IPS-20b (cell line): Measurements from ENCODE around the gene PLCH2.

Experiments used
- H3K27ac ChIP-seq: one replicate; pipeline ENCODE4 v1.5.1; 2013; ENCODE audit warnings: low read length
- H3K27me3 ChIP-seq: 2 replicates; pipeline ENCODE4 v1.6.1; 2013; ENCODE audit warnings: mild to moderate bottlenecking, low read length, inconsistent platforms; ENCODE audit not compliant: insufficient read depth
- H3K36me3 ChIP-seq: 2 replicates; pipeline ENCODE4 v1.6.1; 2013; ENCODE audit warnings: low read depth, mild to moderate bottlenecking, inconsistent platforms, low read length, moderate library complexity; ENCODE audit not compliant: insufficient read depth
- H3K4me1 ChIP-seq: 2 replicates; pipeline ENCODE4 v1.6.1; 2013; ENCODE audit warnings: mild to moderate bottlenecking, control low read depth, inconsistent platforms, low read length, moderate library complexity; ENCODE audit not compliant: insufficient read depth
- H3K4me3 ChIP-seq: 2 replicates; pipeline ENCODE4 v1.5.1; 2013; ENCODE audit warnings: mild to moderate bottlenecking, low read length, inconsistent platforms
- H3K9ac ChIP-seq: 2 replicates; pipeline ENCODE4 v1.6.1; 2013; ENCODE audit warnings: low read depth, mild to moderate bottlenecking, inconsistent platforms, low read length, moderate library complexity
- H3K9me3 ChIP-seq: 2 replicates; pipeline ENCODE4 v1.6.1; 2013; ENCODE audit warnings: mild to moderate bottlenecking, low read depth, low read length, inconsistent platforms; ENCODE audit not compliant: insufficient read depth

PLCH2 gene, protein sequence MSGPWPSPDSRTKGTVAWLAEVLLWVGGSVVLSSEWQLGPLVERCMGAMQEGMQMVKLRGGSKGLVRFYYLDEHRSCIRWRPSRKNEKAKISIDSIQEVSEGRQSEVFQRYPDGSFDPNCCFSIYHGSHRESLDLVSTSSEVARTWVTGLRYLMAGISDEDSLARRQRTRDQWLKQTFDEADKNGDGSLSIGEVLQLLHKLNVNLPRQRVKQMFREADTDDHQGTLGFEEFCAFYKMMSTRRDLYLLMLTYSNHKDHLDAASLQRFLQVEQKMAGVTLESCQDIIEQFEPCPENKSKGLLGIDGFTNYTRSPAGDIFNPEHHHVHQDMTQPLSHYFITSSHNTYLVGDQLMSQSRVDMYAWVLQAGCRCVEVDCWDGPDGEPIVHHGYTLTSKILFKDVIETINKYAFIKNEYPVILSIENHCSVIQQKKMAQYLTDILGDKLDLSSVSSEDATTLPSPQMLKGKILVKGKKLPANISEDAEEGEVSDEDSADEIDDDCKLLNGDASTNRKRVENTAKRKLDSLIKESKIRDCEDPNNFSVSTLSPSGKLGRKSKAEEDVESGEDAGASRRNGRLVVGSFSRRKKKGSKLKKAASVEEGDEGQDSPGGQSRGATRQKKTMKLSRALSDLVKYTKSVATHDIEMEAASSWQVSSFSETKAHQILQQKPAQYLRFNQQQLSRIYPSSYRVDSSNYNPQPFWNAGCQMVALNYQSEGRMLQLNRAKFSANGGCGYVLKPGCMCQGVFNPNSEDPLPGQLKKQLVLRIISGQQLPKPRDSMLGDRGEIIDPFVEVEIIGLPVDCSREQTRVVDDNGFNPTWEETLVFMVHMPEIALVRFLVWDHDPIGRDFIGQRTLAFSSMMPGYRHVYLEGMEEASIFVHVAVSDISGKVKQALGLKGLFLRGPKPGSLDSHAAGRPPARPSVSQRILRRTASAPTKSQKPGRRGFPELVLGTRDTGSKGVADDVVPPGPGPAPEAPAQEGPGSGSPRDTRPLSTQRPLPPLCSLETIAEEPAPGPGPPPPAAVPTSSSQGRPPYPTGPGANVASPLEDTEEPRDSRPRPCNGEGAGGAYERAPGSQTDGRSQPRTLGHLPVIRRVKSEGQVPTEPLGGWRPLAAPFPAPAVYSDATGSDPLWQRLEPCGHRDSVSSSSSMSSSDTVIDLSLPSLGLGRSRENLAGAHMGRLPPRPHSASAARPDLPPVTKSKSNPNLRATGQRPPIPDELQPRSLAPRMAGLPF (N-terminal part only)

DNA sequence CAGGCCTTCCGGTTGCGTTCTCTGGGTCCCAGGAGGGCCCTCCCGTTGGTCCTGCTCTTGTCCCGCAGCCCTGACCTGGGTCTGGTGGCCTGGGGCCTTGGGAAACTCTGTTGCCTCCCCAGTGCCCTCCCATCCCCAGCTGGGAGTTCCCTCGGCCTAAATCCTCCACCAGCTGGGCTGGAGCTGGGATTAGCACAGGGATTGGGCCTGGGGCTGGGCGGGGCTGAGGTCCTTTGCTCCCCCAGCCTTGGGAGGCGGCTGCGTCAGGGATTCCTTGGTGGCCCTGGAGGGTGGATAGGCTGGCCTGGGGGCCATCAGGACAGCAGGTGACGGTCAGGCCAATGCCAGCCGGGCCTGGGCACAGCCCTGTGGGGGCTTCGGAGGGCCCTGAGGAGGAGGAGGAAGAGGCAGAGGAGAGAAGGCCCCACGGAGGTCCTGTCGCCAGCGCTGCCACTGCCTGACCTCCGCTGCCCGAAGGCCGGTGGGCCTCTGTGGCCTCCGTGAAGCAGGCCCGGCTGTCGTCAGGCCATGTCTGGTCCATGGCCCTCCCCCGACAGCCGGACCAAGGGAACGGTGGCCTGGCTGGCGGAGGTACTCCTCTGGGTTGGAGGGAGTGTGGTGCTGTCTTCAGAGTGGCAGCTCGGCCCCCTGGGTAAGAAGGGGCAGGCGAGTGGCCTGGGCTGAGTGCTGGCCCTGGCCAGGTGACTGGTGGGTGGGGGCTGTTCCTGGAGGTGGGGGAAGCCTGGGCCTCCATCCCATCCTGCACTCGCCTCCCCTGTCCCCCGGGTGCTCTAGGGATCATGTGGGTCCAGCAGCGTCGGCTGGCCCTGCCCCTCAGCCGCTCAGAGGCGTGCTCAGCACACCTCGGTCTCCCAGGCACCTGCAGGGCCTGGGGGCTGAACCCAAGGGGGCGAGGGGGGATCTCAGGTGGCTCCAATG lies at the start of gene PLCH2:
TSS of gene PLCH2 (plus strand) at position 229 of the 939 bp plus-strand sequence. CDS start at position 529, 300 bp downstream.
- no peak within 1 kb of the TSS for H3K9ac ChIP-seq
- no peak within 1 kb of the TSS for H3K27ac ChIP-seq
- H3K9me3 ChIP-seq = no peaks in the 10 kb centered on the region
- H3K4me1 ChIP-seq = no peaks in the 10 kb centered on the region
- no peaks in the 10 kb centered on the region for H3K27me3 ChIP-seq
- no peak within 1 kb of the TSS for H3K4me3 ChIP-seq
- no peaks in the 10 kb centered on the region for H3K36me3 ChIP-seq

DNA sequence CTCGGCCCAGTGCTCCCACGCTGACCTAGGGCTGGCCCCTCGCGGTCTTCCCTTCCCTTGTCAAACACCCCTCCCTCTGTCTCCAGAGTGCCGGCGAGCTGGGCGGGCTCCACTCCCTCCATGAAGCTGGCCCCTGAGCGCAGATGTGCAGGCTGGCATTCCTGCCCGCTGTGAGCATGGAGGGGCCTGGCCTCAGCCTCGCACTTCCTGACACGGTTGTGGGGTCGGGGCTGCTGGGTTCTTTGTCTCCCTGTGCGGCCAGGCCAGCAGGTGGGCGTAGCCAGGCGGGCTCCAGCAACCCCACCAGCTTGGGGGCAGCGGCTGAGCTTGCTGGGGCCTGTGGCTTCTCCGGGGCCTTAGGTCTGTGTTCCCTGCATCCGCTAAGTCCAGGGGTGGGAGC lies 49.5 kb upstream of the PLCH2 start:
- Histone ChIP-seq H3K9ac (no peak overlapping the region), H3K27ac (no peak overlapping the region), H3K27me3 (no peaks in the 10 kb centered on the region)

DNA sequence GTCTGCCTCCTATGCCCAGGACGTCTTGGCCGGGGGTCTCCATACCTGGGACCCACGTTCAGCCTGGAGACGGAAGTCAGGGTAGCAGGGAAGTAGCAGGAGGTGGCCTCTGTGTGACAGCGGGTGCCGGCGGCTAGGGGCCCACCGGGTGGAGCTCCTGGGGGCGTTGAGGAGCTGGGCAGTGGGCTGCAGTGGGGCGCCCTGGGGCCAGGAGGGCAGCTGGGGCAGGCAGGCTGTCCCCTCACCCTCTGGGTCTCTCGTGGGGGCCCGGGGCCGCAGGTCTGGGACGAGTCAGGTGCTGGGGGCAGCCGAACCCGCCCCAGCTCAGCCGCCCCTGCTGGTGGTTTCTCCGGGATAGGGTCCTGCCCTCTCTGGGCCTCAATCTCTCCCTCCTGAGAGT lies 49.0 kb upstream of the PLCH2 start:
- no peak overlapping the region for H3K4me3 ChIP-seq
- H3K4me1 ChIP-seq = no peaks in the 10 kb centered on the region
- H3K9me3 ChIP-seq = no peaks in the 10 kb centered on the region
- no peaks in the 10 kb centered on the region for H3K36me3 ChIP-seq
- H3K9ac ChIP-seq = no peak overlapping the region
- H3K27ac ChIP-seq = no peak overlapping the region
- no peaks in the 10 kb centered on the region for H3K27me3 ChIP-seq

More for the DNA sequence above, 49.5 kb upstream of the PLCH2 start:
- H3K4me1 ChIP-seq = no peaks in the 10 kb centered on the region
- H3K4me3 ChIP-seq = no peak overlapping the region
- H3K36me3 ChIP-seq = no peaks in the 10 kb centered on the region
- H3K9me3 ChIP-seq = no peaks in the 10 kb centered on the region

DNA sequence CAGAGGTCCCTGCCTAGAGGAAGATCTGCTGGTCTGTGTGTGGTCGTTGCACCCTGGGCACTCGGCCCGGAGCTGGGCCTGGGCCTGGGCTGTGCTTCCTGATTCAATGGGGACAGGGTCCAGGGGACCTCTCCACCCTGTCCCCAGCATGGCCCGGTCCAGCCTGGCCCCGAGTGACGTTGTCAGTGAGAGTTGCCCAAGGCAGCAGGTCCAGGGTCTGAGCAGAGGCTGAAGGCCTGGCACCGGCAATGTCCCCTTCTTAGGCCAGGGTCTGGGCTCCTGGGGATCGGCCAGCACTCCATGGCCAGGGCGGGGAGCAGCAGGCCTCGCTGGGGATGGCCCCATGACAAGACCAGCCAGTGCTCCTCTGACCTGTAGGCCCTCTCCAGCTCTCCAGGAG lies 48.1 kb upstream of the PLCH2 start:
- H3K27ac ChIP-seq = no peak overlapping the region
- H3K9ac ChIP-seq = no peak overlapping the region
- H3K36me3 ChIP-seq = no peaks in the 10 kb centered on the region
- H3K27me3 ChIP-seq = no peaks in the 10 kb centered on the region
- H3K9me3 ChIP-seq = no peaks in the 10 kb centered on the region
- H3K4me3 ChIP-seq = no peak overlapping the region
- no peaks in the 10 kb centered on the region for H3K4me1 ChIP-seq

DNA sequence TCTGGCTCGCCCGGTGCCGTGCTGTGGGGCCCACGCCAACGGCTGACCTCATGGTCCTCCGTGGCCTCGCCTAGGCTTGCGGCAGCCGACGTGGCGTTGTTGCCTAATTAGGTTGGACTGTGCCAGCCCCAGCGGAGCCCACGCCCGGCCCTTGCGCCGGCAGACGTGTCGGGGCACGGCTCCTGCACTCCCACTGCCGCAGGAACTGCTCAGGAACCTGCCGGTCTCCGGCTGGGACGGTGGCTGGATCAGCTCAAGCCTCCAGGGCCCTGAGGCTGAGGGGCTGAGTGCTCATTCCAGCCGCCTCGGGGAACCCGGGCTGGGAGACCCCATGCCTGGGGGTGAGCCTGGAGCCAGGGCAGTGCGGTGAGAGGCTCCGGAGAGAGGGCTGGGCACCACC lies 47.6 kb upstream of the PLCH2 start:
- Histone ChIP-seq H3K4me3 (no peak overlapping the region), H3K27me3 (no peaks in the 10 kb centered on the region; the same call in 1 of the 2 replicates), H3K9ac (no peak overlapping the region), H3K36me3 (no peaks in the 10 kb centered on the region), H3K27ac (no peak overlapping the region), H3K9me3 (no peaks in the 10 kb centered on the region), H3K4me1 (no peaks in the 10 kb centered on the region)

DNA sequence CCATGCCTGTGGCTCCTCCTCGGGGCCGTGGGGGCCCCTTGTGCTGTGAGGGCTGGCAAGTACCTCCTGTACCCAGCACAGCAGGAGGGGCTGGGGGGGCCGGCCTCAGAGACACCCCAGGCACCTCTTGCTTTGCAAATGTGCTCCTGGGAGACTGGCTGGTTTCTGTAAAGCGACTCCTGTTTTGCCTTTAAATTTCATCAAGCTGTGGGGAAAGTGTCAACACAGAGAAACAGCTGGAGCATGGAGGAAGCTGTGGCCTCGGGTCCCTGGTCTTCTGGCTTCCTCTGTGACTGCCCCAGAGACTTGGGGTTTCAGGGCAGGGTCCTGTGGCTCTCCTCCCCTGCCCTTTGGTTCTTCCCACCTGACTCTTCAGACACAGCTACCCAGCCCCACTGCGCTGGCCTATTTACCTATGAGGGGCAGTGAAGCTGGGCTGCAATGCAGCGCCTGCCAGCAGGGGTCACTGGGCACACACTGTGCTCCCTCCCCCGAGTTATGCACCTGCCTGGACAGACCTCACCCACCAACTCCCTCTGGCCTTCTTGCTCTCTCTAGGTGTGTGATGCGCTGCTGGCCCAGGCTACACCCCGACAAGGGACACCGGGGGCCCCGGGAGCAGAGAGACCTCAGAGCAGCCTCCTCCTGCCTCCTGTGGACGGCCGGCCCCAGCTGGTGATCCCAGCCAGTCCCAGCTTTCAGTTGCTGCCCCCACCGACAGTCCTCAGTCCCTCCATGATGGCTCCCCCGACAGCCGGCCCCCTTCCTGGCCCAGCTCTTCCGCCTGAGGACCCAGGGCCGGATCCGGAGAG lies 46.1 kb upstream of the PLCH2 start:
- Histone ChIP-seq H3K27ac (no peak overlapping the region), H3K9me3 (no peaks in the 10 kb centered on the region), H3K27me3 (no peaks in the 10 kb centered on the region; the same call in 1 of the 2 replicates), H3K36me3 (no peaks in the 10 kb centered on the region), H3K4me1 (no peaks in the 10 kb centered on the region), H3K4me3 (no peak overlapping the region), H3K9ac (no peak overlapping the region)

DNA sequence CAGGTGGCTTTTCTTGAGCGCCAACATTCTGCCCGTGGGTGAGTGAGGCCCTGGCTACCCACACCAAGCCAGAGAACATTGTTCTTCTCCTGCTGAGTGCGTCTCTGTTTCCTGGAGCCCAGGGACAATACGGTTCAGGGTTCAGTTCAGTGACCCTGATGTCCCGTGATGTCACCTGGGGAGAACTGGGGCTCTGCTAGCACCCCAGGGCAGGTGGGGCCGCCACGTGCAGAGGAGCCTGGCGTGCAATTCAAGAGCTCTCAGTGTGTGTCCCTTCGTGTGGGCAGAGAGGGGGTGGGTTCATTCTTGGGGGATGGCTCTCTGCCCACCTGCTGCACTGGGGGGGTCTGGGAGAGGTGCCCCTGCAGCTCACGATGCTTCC lies 45.5 kb upstream of the PLCH2 start:
- no peaks in the 10 kb centered on the region for H3K4me1 ChIP-seq
- no peak overlapping the region for H3K27ac ChIP-seq
- H3K36me3 ChIP-seq = no peaks in the 10 kb centered on the region
- H3K9me3 ChIP-seq = no peaks in the 10 kb centered on the region
- H3K4me3 ChIP-seq = no peak overlapping the region
- no peaks in the 10 kb centered on the region; the same call in 1 of the 2 replicates for H3K27me3 ChIP-seq
- H3K9ac ChIP-seq = no peak overlapping the region

DNA sequence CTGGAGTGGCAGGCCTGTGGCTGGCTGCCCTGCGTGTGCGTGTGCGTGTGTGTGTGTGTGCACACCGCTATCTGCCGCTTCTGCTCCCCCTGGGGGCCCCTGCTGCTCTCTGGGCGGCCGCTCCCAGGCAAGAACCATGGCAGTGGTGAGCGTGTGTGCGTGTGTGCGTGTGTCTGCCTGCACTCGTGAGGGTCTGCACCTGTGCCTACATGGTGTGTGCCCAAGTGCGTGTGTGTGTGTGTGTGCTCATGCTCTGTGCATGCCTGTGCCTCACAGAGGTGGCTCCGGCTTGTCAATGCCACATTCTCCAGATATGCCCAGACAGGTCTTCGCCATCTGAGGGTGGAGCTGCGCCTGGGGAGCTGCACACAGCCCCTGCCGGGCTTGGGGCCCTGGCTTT lies 45.0 kb upstream of the PLCH2 start:
- H3K9ac ChIP-seq = no peak overlapping the region
- no peaks in the 10 kb centered on the region for H3K36me3 ChIP-seq
- H3K9me3 ChIP-seq = no peaks in the 10 kb centered on the region
- no peak overlapping the region for H3K4me3 ChIP-seq
- no peaks in the 10 kb centered on the region; the same call in 1 of the 2 replicates for H3K27me3 ChIP-seq
- no peaks in the 10 kb centered on the region for H3K4me1 ChIP-seq
- H3K27ac ChIP-seq = no peak overlapping the region

DNA sequence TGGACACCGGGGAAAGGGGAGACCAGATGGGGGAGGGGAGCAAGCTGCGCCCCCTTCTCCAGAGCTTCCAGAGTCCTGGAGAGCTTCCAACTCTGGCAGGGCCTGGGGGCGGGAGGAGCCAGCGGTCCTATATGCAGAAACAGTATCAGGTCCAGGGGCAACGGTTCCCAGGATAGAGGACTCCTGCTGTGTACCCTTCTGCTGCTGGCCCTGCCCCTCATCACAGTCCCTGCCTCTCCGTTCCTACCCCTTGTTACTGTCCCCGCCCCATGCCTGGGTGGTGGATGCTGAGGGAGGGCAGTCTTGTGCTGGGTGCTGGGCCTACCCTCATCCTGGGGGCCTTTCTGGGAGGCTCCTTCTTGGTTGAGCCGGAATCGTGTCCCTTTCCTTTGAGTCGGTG lies 44.6 kb upstream of the PLCH2 start:
- Histone ChIP-seq H3K36me3 (no peaks in the 10 kb centered on the region), H3K9me3 (no peaks in the 10 kb centered on the region), H3K4me3 (no peak overlapping the region), H3K9ac (no peak overlapping the region), H3K4me1 (no peaks in the 10 kb centered on the region), H3K27me3 (no peaks in the 10 kb centered on the region; the same call in 1 of the 2 replicates), H3K27ac (no peak overlapping the region)

DNA sequence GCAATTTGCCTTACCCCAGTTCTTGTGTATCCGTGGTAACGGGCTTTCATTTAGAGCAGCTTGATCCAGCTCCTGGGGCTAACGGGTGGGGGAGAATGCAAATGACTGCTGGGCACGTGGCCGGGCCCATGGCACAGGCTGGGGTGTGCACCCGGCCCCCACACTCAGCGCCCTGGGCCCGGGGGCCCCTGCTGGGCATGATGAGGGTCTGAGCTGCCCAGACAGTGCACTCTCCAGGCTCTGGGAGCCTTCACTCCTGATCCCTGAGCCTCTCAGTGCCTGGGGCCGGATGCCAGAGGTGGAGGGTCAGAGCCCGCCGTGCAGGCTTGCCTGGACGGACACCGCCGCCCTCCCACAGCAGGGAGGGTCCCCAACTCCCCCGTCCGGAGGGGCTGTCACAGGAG lies 43.6 kb upstream of the PLCH2 start:
- no peak overlapping the region for H3K4me3 ChIP-seq
- no peak overlapping the region for H3K27ac ChIP-seq
- no peak overlapping the region for H3K9ac ChIP-seq
- H3K9me3 ChIP-seq = no peaks in the 10 kb centered on the region
- no peaks in the 10 kb centered on the region for H3K4me1 ChIP-seq
- H3K36me3 ChIP-seq = no peaks in the 10 kb centered on the region
- no peaks in the 10 kb centered on the region; the same call in 1 of the 2 replicates for H3K27me3 ChIP-seq
